ENCODE results near the gene CCDC88C. TPM values are rescaled to one million over a fixed set of nuclear protein-coding genes. Genes with fewer than 3 reads are reported as not detected.

Gene CCDC88C
- total RNA-seq, 1 donor from 2014 or later: 12.4 TPM

DNA sequence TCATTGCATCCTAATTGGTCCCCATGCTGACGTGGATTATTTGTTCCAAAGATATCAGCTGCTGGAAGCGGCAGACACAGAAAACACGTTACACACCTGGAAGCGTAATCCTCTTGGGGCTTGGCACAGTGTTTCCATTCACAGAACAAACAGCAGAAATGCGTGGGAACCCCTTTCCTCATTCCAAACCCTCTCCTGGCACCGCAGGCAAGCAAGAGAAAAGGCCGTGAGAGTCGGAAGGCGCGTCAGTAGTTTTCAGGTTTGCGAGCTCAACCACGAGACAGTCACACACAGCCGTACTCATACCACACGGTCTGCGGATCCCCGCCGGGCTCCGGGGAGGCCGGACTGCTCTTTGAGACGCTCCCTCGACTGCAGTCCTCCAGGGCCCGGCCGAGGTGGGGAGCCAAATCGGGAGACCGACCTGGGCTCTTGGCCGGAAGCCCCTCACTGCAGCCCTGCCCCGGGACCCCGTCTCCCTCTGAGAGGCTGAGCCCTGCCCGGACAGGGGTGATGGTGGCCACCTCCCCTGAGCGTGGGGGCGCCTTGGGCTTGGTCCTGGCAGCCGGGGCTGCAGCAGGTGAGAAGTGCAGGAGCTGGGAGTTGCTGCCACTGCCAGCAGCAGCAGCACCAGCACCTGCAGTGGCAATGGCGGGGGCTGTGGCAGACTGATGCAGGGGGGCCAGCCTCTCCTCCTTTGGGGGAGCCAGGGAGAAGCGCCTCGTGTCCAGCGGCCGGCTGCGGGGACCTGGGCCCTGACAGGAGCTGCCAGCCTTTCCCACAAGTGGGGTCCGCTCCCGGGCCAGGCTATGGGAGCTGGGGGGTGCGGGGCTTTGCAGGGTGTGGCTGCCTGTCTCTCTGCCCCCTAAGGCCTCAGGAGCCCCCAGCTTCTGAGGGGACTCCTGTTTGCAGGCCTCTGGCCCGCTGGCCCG is 145.0 kb downstream of the CCDC88C start:
- Mint-ChIP-seq H3K4me3 (ENCODE audit: unreplicated experiment) (no peak overlapping the region), H3K4me1 (ENCODE audit: low read depth, unreplicated experiment) (no peaks in the 10 kb centered on the region), H3K27me3 (ENCODE audit: low read depth, unreplicated experiment) (peaks cover 5% of the 10 kb centered on the region), H3K36me3 (ENCODE audit: low read depth, unreplicated experiment) (no peaks in the 10 kb centered on the region), H3K9me3 (ENCODE audit: unreplicated experiment) (no peaks in the 10 kb centered on the region), H3K27ac (ENCODE audit: unreplicated experiment) (no peak overlapping the region)
- Histone ChIP-seq H3K9ac (ENCODE audit: low read length) (no peak overlapping the region), H4K20me1 (ENCODE audit: insufficient read depth, low read length) (no peaks in the 10 kb centered on the region), H3K4me1 (ENCODE audit: insufficient read depth, low read length) (no peaks in the 10 kb centered on the region), H3K4me3 (ENCODE audit: insufficient read depth, low read depth, low read length) (no peak overlapping the region), H3K4me2 (ENCODE audit: low read length) (no peak overlapping the region), H2AFZ (ENCODE audit: low read depth, low read length) (no peak overlapping the region), H3K27ac (ENCODE audit: low read depth, low read length) (no peak overlapping the region), H3K9me3 (ENCODE audit: insufficient read depth, low read depth, low read length) (no peaks in the 10 kb centered on the region), H3K79me2 (ENCODE audit: insufficient read depth, low read length) (no peaks in the 10 kb centered on the region), H3K27me3 (ENCODE audit: insufficient read depth, low read length) (no peaks in the 10 kb centered on the region), H3K36me3 (ENCODE audit: insufficient read depth, low read length) (no peaks in the 10 kb centered on the region)
- FAIRE-seq: no peak
- no peak for DNase-seq (ENCODE audit: low read depth)
- no peak for TF ChIP-seq EZH2 (IDR thresholded peaks at IDR 0.05; ENCODE audit: insufficient read depth, low read length)
- TF ChIP-seq, protein P1, sequence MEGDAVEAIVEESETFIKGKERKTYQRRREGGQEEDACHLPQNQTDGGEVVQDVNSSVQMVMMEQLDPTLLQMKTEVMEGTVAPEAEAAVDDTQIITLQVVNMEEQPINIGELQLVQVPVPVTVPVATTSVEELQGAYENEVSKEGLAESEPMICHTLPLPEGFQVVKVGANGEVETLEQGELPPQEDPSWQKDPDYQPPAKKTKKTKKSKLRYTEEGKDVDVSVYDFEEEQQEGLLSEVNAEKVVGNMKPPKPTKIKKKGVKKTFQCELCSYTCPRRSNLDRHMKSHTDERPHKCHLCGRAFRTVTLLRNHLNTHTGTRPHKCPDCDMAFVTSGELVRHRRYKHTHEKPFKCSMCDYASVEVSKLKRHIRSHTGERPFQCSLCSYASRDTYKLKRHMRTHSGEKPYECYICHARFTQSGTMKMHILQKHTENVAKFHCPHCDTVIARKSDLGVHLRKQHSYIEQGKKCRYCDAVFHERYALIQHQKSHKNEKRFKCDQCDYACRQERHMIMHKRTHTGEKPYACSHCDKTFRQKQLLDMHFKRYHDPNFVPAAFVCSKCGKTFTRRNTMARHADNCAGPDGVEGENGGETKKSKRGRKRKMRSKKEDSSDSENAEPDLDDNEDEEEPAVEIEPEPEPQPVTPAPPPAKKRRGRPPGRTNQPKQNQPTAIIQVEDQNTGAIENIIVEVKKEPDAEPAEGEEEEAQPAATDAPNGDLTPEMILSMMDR (IDR thresholded peaks at IDR 0.05; ENCODE audit: insufficient read depth, low read depth, low read length): no peak

DNA sequence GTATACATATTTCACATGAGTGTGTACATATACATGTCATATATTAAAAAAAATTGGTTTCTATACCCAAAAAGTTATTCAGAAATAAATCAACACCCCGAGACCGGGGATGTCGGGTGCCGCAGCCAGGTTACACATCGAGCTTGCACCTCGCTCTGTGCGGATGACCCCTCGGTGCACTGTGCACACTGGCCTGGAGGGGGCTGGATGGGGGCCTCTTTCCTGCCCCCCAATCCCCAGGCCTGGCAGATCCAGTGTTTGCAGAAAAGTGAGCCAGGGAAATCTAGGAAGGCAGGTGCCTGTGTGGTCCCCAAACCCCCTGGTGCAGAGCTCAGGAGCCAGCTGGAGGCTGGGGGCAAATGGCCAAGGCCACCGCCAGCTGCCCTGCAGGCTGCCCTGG is 146.0 kb downstream of the CCDC88C start:
- H3K4me1 ChIP-seq (ENCODE audit: insufficient read depth, low read length): no peaks in the 10 kb centered on the region
- TF ChIP-seq, protein P1 (IDR thresholded peaks at IDR 0.05; ENCODE audit: insufficient read depth, low read depth, low read length): no peak
- no peak for TF ChIP-seq EZH2 (IDR thresholded peaks at IDR 0.05; ENCODE audit: insufficient read depth, low read length)
- Mint-ChIP-seq H3K9me3 (ENCODE audit: unreplicated experiment) (no peaks in the 10 kb centered on the region), H3K36me3 (ENCODE audit: low read depth, unreplicated experiment) (no peaks in the 10 kb centered on the region), H3K4me1 (ENCODE audit: low read depth, unreplicated experiment) (no peaks in the 10 kb centered on the region), H3K27me3 (ENCODE audit: low read depth, unreplicated experiment) (peaks cover 5% of the 10 kb centered on the region), H3K27ac (ENCODE audit: unreplicated experiment) (no peak overlapping the region), H3K4me3 (ENCODE audit: unreplicated experiment) (no peak overlapping the region)
- no peak overlapping the region for H3K4me3 ChIP-seq (ENCODE audit: insufficient read depth, low read depth, low read length)
- H3K9ac ChIP-seq (ENCODE audit: low read length): no peak overlapping the region
- H3K79me2 ChIP-seq (ENCODE audit: insufficient read depth, low read length): no peaks in the 10 kb centered on the region
- no peaks in the 10 kb centered on the region for H3K36me3 ChIP-seq (ENCODE audit: insufficient read depth, low read length)
- H3K9me3 ChIP-seq (ENCODE audit: insufficient read depth, low read depth, low read length): no peaks in the 10 kb centered on the region
- no peaks in the 10 kb centered on the region for H3K27me3 ChIP-seq (ENCODE audit: insufficient read depth, low read length)
- no peak overlapping the region for H3K27ac ChIP-seq (ENCODE audit: low read depth, low read length)
- DNase-seq (ENCODE audit: low read depth) (no peak), FAIRE-seq (no peak)
- H2AFZ ChIP-seq (ENCODE audit: low read depth, low read length): no peak overlapping the region
- H3K4me2 ChIP-seq (ENCODE audit: low read length): no peak overlapping the region
- no peaks in the 10 kb centered on the region for H4K20me1 ChIP-seq (ENCODE audit: insufficient read depth, low read length)

DNA sequence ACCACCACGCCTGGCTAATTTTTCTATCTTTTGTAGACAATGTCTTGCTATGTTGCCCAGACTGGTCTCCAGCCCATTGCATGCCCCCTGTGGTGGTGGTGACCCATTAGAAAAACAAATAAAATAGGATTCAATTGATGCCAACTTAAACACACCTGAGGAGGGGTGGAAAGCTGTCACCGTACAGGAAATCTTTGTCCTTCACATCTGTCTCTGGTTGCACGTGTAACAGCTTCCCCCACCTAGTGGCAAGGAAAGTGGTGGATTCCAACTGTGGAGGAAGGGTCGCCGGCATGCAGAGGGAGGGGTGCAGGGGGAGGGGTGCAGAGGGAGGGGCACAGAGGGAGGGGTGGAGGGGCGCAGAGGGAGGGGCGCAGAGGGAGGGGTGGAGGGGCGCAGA is 147.0 kb downstream of the CCDC88C start:
- Histone ChIP-seq H3K36me3 (ENCODE audit: insufficient read depth, low read length) (no peaks in the 10 kb centered on the region), H2AFZ (ENCODE audit: low read depth, low read length) (no peak overlapping the region), H4K20me1 (ENCODE audit: insufficient read depth, low read length) (no peaks in the 10 kb centered on the region), H3K27ac (ENCODE audit: low read depth, low read length) (no peak overlapping the region), H3K27me3 (ENCODE audit: insufficient read depth, low read length) (peaks cover 2% of the 10 kb centered on the region), H3K9me3 (ENCODE audit: insufficient read depth, low read depth, low read length) (no peaks in the 10 kb centered on the region), H3K79me2 (ENCODE audit: insufficient read depth, low read length) (no peaks in the 10 kb centered on the region), H3K4me2 (ENCODE audit: low read length) (no peak overlapping the region), H3K4me1 (ENCODE audit: insufficient read depth, low read length) (no peaks in the 10 kb centered on the region), H3K4me3 (ENCODE audit: insufficient read depth, low read depth, low read length) (no peak overlapping the region), H3K9ac (ENCODE audit: low read length) (no peak overlapping the region)
- TF ChIP-seq, protein P1 (IDR thresholded peaks at IDR 0.05; ENCODE audit: insufficient read depth, low read depth, low read length): no peak
- TF ChIP-seq EZH2 (IDR thresholded peaks at IDR 0.05; ENCODE audit: insufficient read depth, low read length): no peak
- no peaks in the 10 kb centered on the region for H3K4me1 Mint-ChIP-seq (ENCODE audit: low read depth, unreplicated experiment)
- H3K36me3 Mint-ChIP-seq (ENCODE audit: low read depth, unreplicated experiment): no peaks in the 10 kb centered on the region
- H3K9me3 Mint-ChIP-seq (ENCODE audit: unreplicated experiment): no peaks in the 10 kb centered on the region
- no peak for DNase-seq (ENCODE audit: low read depth)
- H3K27ac Mint-ChIP-seq (ENCODE audit: unreplicated experiment): no peak overlapping the region
- FAIRE-seq: no peak
- no peak overlapping the region for H3K4me3 Mint-ChIP-seq (ENCODE audit: unreplicated experiment)
- peaks cover 13% of the 10 kb centered on the region for H3K27me3 Mint-ChIP-seq (ENCODE audit: low read depth, unreplicated experiment)
